ENCODE measurements around the gene CKAP5.

The CKAP5 gene

GRCh38 chr11:46695345-46696211, 150.5 kb downstream of the CKAP5 start:
- no peak for DNase-seq

GRCh38 chr11:46694607-46695006, 151.5 kb downstream of the CKAP5 start:
- DNase-seq, result no peak

GRCh38 chr11:46694072-46694471, 152.0 kb downstream of the CKAP5 start:
- DNase-seq, result no peak

GRCh38 chr11:46693597-46694012, 152.5 kb downstream of the CKAP5 start:
- peak; percentile 39 for DNase-seq
